DOHH2 (cell line): ENCODE results near the gene PGF.

Experiments
- EZH2phosphoT487 ChIP-seq: fragments of 200-600 bp; sonication (generic); IDR thresholded peaks from 2 replicates; pipeline ENCODE4 v1.6.1; 2017; ENCODE audit warnings: borderline replicate concordance, mild to moderate bottlenecking, antibody characterized with exemption, low read length, moderate library complexity, mixed read lengths
- TF ChIP-seq, protein P1 (sequence below): fragments of 200-600 bp; sonication (generic); IDR thresholded peaks from one replicate; pipeline ENCODE4 v1.5.1; 2014; ENCODE audit warnings: antibody characterized with exemption, mild to moderate bottlenecking, low read depth, low read length; ENCODE audit not compliant: poor library complexity, severe bottlenecking

DNA sequence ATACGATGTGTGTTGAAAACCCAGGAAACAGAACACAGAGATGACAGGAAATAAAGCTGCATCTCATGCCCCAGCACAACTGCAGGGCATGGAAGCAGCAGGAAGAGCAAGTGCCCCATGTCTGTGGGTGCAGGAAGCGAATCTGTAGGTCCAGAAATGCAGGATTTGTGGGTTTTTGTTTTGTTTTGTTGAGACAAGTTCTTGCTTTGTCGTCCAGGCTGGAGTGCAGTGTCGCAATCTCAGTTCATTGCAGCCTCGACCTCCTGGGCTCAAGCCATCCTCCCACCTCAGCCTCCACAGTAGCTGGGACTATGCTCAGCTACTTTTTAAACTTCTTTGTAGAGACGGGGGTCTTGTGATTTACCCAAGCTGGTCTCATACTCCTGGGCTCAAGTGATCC is 26.2 kb downstream of the PGF start:
- TF ChIP-seq, protein P1, sequence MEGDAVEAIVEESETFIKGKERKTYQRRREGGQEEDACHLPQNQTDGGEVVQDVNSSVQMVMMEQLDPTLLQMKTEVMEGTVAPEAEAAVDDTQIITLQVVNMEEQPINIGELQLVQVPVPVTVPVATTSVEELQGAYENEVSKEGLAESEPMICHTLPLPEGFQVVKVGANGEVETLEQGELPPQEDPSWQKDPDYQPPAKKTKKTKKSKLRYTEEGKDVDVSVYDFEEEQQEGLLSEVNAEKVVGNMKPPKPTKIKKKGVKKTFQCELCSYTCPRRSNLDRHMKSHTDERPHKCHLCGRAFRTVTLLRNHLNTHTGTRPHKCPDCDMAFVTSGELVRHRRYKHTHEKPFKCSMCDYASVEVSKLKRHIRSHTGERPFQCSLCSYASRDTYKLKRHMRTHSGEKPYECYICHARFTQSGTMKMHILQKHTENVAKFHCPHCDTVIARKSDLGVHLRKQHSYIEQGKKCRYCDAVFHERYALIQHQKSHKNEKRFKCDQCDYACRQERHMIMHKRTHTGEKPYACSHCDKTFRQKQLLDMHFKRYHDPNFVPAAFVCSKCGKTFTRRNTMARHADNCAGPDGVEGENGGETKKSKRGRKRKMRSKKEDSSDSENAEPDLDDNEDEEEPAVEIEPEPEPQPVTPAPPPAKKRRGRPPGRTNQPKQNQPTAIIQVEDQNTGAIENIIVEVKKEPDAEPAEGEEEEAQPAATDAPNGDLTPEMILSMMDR = no peak
- no peak for TF ChIP-seq EZH2phosphoT487
